Measurements from ENCODE around the gene C5orf46.
"Not testable (repeated sequence)": the region's sequence is repeated elsewhere in the genome, so short reads cannot be mapped to it uniquely, and the experiment has no call there.

Gene C5orf46

DNA sequence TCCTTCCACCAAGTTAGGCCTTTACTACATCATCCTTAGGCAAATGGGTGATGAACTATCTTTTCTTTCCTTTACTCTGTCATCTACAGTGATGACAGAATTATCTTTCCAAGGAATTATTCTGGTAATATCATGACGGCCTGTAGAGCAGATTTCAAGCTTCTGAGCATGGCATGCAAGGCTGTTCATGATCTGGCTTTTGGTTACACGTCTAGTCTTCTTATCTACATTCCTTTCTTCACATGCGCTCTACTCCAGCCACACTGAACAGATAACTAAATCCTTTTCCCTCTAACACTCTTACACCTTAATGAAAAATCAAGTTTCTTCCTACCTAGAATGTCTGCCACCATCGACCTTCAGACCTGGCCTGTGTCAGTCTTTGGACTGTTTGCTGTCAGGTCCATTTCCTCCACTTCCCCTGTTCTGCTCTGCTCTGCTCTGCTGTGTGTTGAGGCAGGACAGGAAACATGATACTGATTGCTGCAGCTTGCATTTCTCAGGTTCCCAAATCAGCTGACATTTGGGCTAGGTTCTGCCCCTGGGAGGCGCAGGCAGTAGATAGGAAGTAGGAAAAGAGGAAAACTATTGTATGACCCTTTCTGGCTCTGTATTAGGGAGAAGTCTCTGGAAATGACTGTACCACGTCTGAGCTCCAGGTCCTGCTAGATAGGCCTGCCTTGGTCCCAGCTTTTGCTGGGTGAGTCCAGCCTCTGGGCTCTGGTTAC is 23.6 kb downstream of the C5orf46 start:
- DNase-seq (ENCODE audit: low spot score in 2 of 2): no peak

DNA sequence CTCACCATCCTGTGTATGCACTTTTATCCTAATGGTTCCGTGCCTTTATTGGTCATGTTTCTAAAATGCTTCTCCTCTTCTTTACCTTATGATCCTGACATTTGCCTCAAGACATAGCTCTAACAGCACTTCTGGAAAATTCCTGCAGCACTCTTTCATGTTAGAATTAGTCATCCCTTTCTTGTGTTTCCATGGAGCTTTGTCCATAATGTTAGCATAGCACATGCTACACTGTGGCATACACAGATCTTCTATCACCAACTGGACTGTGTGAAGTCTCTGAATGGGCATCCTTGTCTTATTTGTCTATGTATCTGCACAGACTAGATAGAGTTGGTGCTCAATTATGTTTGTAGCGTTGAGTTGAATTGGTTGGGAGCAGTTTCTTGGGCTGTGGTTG is 25.9 kb downstream of the C5orf46 start:
- Mint-ChIP-seq H3K9me3 (no peaks in the 10 kb centered on the region), H3K36me3 (ENCODE audit: insufficient read depth) (no peaks in the 10 kb centered on the region)

More for the DNA sequence above, 23.6 kb downstream of the C5orf46 start:
- no peaks in the 10 kb centered on the region for H3K4me1 Mint-ChIP-seq
- no peaks in the 10 kb centered on the region for H3K36me3 Mint-ChIP-seq (ENCODE audit: insufficient read depth)
- H3K27me3 Mint-ChIP-seq: peaks cover 45% of the 10 kb centered on the region
- H3K4me3 Mint-ChIP-seq: no peak overlapping the region
- no peak for ATAC-seq (replicated peaks; ENCODE audit: extremely low read depth, poor library complexity, severe bottlenecking)
- no peaks in the 10 kb centered on the region for H3K9me3 Mint-ChIP-seq
- H3K27ac Mint-ChIP-seq (ENCODE audit: low read depth): no peak overlapping the region

GRCh38 chr5:147879784-147880183 is 26.6 kb downstream of the C5orf46 start:
- ATAC-seq (replicated peaks; ENCODE audit: extremely low read depth, poor library complexity, severe bottlenecking): no peak
- DNase-seq (ENCODE audit: low spot score in 2 of 2): no peak
- no peak overlapping the region for H3K4me3 Mint-ChIP-seq
- no peaks in the 10 kb centered on the region for H3K4me1 Mint-ChIP-seq
- H3K36me3 Mint-ChIP-seq (ENCODE audit: insufficient read depth): no peaks in the 10 kb centered on the region
- H3K9me3 Mint-ChIP-seq: no peaks in the 10 kb centered on the region
- peaks cover 33% of the 10 kb centered on the region for H3K27me3 Mint-ChIP-seq
- no peak overlapping the region for H3K27ac Mint-ChIP-seq (ENCODE audit: low read depth)

More for the DNA sequence above, 25.9 kb downstream of the C5orf46 start:
- H3K27me3 Mint-ChIP-seq: peaks cover 40% of the 10 kb centered on the region
- ATAC-seq (replicated peaks; ENCODE audit: extremely low read depth, poor library complexity, severe bottlenecking): no peak
- no peak overlapping the region for H3K4me3 Mint-ChIP-seq
- H3K27ac Mint-ChIP-seq (ENCODE audit: low read depth): no peak overlapping the region
- no peak for DNase-seq (ENCODE audit: low spot score in 2 of 2)
- H3K4me1 Mint-ChIP-seq: no peaks in the 10 kb centered on the region

- no peak for DNase-seq (ENCODE audit: low spot score in 2 of 2)
- H3K36me3 Mint-ChIP-seq (ENCODE audit: insufficient read depth): no peaks in the 10 kb centered on the region
- peaks cover 35% of the 10 kb centered on the region for H3K27me3 Mint-ChIP-seq
- H3K27ac Mint-ChIP-seq (ENCODE audit: low read depth): no peak within 1 kb of the TSS
- H3K4me3 Mint-ChIP-seq: no peak within 1 kb of the TSS
- H3K4me1 Mint-ChIP-seq: no peaks in the 10 kb centered on the region
- no peak for ATAC-seq (replicated peaks; ENCODE audit: extremely low read depth, poor library complexity, severe bottlenecking)
- no peaks in the 10 kb centered on the region for H3K9me3 Mint-ChIP-seq
Observed at GRCh38 chr5:147878066-147878759, 28.1 kb downstream of the C5orf46 start, which contains the start of gene SCGB3A2. Gene SCGB3A2 (plus strand): TSS chr5:147878711. CDS start chr5:147878804, 93 bp downstream.

GRCh38 chr5:147876626-147877025 is 29.7 kb downstream of the C5orf46 start:
- no peaks in the 10 kb centered on the region for H3K4me1 Mint-ChIP-seq
- no peak for ATAC-seq (replicated peaks; ENCODE audit: extremely low read depth, poor library complexity, severe bottlenecking)

DNA sequence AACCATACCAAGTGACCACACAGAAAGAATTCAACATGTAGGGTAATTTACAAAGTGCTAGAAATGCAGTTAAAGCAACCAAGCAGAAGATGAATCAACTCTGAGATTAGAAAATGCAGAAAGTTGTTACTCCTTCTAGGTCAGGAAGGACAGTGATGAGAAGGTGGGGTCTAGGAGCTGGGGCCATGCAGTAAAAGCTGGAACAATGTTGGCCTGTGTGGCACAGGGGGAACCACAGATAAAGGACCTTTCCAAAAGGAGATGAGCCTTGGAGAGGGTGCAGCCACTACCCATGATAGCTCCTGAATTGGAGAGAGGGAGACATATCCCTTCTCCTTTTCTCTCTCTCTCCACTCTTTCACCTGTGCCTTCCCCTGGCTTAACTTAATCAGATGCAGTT is 30.2 kb downstream of the C5orf46 start:
- H3K27ac Mint-ChIP-seq (ENCODE audit: low read depth): no peak overlapping the region
- H3K36me3 Mint-ChIP-seq (ENCODE audit: insufficient read depth): no peaks in the 10 kb centered on the region

More at GRCh38 chr5:147876626-147877025, 29.7 kb downstream of the C5orf46 start:
- Mint-ChIP-seq H3K27me3 (peaks cover 44% of the 10 kb centered on the region), H3K27ac (ENCODE audit: low read depth) (no peak overlapping the region), H3K36me3 (ENCODE audit: insufficient read depth) (no peaks in the 10 kb centered on the region), H3K9me3 (no peaks in the 10 kb centered on the region), H3K4me3 (no peak overlapping the region)
- DNase-seq (ENCODE audit: low spot score in 2 of 2): no peak

DNA sequence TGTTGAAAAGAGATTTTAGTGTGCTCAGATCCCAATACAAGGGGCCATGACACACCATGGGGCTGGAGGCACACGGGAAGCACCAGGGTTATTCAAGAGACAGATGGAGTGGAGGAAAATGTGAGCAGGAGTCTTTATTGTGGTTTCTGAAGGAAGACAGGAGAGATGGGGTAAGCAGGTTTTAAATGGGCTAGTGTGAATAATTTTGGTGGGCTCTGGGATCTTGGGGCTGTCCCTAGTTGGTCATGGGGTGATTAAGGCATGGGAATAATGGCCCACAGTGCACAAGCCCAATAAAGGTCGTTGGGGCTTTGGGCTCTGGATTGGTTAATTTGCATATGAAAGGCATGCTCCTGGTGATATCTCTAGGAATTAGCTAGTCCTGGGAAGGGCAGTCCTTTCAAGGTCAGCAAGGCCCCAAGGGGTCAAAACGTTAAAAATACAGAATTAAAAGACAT is 31.4 kb downstream of the C5orf46 start:
- Mint-ChIP-seq H3K4me3 (no peak overlapping the region), H3K4me1 (no peaks in the 10 kb centered on the region), H3K27me3 (peaks cover 29% of the 10 kb centered on the region), H3K27ac (ENCODE audit: low read depth) (no peak overlapping the region), H3K36me3 (ENCODE audit: insufficient read depth) (no peaks in the 10 kb centered on the region), H3K9me3 (no peaks in the 10 kb centered on the region)
- ATAC-seq (replicated peaks; ENCODE audit: extremely low read depth, poor library complexity, severe bottlenecking) (no peak), DNase-seq (ENCODE audit: low spot score in 2 of 2) (no peak)

More for the DNA sequence above, 30.2 kb downstream of the C5orf46 start:
- H3K9me3 Mint-ChIP-seq: no peaks in the 10 kb centered on the region
- no peaks in the 10 kb centered on the region for H3K4me1 Mint-ChIP-seq
- ATAC-seq (replicated peaks; ENCODE audit: extremely low read depth, poor library complexity, severe bottlenecking) (no peak), DNase-seq (ENCODE audit: low spot score in 2 of 2) (no peak)
- no peak overlapping the region for H3K4me3 Mint-ChIP-seq
- H3K27me3 Mint-ChIP-seq: peaks cover 41% of the 10 kb centered on the region

- H3K4me1 Mint-ChIP-seq; H3K36me3 Mint-ChIP-seq (ENCODE audit: insufficient read depth); H3K27ac Mint-ChIP-seq (ENCODE audit: low read depth); H3K9me3 Mint-ChIP-seq; DNase-seq (ENCODE audit: low spot score in 2 of 2); ATAC-seq (replicated peaks; ENCODE audit: extremely low read depth, poor library complexity, severe bottlenecking); H3K4me3 Mint-ChIP-seq: not testable (repeated sequence)
- peaks cover 22% of the 10 kb centered on the region for H3K27me3 Mint-ChIP-seq
Observed at GRCh38 chr5:147874118-147874875, 32.0 kb downstream of the C5orf46 start.

DNA sequence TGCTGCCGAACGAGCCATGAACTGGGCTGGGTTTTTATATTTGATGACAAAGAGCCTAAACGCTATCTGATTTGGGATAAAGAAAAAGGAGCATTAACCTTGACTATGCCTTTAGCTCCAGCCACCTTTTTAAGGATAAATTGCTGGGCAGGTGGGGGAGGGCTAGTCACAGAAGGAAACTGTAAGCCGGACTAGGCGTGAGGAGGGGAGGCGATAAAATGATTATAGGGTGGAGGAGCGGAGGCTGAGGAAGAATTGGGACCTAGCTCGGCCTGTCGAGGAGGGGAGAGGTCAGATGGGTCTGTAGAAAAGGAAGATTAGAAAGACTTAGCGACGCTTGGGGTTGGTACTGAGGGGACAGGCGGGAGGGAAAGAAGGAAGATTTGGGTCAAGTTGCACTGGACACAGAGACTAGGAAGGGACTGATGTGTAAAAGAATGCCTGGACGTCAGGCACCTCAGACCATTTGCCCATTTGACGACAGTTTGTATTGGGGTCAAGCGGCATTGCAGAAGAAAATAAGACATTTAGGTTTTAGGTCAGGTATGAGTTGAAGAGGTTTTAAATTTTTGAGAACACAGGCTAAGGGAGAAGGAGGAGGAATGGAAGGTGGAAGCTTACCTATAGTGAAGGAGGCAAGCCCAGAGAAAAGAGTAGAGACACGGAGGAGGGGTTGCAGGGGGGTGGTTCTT is 33.4 kb downstream of the C5orf46 start:
- not testable (repeated sequence) for H3K4me1 Mint-ChIP-seq; H3K4me3 Mint-ChIP-seq; H3K9me3 Mint-ChIP-seq; DNase-seq (ENCODE audit: low spot score in 2 of 2); H3K36me3 Mint-ChIP-seq (ENCODE audit: insufficient read depth); H3K27ac Mint-ChIP-seq (ENCODE audit: low read depth); ATAC-seq (replicated peaks; ENCODE audit: extremely low read depth, poor library complexity, severe bottlenecking)
- peaks cover 18% of the 10 kb centered on the region for H3K27me3 Mint-ChIP-seq

DNA sequence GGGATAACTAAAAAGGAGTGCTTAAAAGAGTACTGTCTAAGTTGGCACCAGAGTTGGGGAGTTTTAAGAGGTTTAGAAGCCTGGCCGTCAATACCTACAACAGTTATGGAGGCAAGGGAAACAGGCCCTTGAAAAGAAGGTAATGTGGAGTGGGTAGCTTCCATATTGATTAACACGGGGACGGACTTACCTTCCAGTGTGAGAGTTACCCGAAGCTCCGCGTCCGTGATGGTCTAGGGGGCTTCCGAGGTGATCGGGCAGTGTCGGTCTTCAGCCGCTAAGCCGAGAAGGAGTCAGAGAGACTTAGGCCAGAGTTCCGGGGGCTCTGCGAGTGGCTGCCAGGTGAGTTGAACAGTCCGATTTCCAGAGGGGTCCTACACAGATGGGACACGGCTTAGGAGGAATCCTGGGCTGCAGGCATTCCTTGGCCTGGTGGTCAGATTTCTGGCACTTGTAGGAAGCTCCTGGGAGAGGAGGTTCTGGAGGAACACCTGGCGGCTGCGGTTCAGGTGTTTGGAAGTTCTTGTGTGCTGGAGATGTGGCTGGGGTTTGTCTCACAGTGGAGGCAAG is 34.3 kb downstream of the C5orf46 start:
- H3K9me3 Mint-ChIP-seq; H3K27ac Mint-ChIP-seq (ENCODE audit: low read depth); ATAC-seq (replicated peaks; ENCODE audit: extremely low read depth, poor library complexity, severe bottlenecking); H3K4me3 Mint-ChIP-seq; DNase-seq (ENCODE audit: low spot score in 2 of 2); H3K4me1 Mint-ChIP-seq; H3K36me3 Mint-ChIP-seq (ENCODE audit: insufficient read depth): not testable (repeated sequence)
- H3K27me3 Mint-ChIP-seq: peaks cover 23% of the 10 kb centered on the region

DNA sequence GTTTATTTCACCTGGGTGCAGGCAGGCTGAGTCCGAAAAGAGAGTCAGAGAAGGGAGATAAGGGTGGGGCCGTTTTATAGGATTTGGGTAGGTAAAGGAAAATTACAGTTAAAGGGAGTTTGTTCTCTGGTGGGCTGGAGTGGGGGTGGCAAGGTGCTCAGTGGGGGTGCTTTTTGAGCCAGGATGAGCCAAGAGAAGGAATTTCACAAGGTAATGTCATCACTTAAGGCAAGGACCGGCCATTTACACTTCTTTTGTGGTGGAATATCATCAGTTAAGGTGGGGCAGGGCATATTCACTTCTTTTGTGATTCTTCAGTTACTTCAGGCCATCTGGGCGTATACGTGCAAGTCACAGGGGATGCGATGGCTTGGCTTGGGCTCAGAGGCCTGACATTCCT is 36.4 kb downstream of the C5orf46 start:
- H3K27ac Mint-ChIP-seq (ENCODE audit: low read depth); ATAC-seq (replicated peaks; ENCODE audit: extremely low read depth, poor library complexity, severe bottlenecking); H3K9me3 Mint-ChIP-seq; H3K36me3 Mint-ChIP-seq (ENCODE audit: insufficient read depth); H3K4me3 Mint-ChIP-seq; H3K4me1 Mint-ChIP-seq; DNase-seq (ENCODE audit: low spot score in 2 of 2): not testable (repeated sequence)
- peaks cover 45% of the 10 kb centered on the region for H3K27me3 Mint-ChIP-seq

DNA sequence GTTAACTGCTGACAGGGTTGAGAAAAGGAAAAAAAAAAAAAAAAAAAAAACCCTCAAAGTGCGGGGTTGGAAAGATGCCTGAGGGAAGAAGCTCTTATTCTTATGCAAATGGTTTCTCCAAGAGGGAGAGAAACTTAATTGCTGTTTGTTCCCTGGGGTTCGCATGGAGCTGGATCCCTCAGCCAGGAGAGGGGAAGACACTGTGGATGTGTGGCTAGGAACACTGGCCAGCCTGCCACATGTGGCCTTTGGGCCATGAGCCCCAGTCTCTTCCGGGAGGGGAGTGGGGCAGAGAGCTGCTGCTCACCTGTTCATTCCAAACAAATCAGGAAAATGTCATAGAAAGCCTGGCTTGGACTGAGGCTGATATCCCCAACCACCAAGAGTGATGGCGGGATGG is 37.2 kb downstream of the C5orf46 start:
- Mint-ChIP-seq H3K27me3 (peaks cover 49% of the 10 kb centered on the region), H3K36me3 (ENCODE audit: insufficient read depth) (no peaks in the 10 kb centered on the region), H3K9me3 (no peaks in the 10 kb centered on the region), H3K4me1 (no peaks in the 10 kb centered on the region), H3K4me3 (no peak overlapping the region), H3K27ac (ENCODE audit: low read depth) (no peak overlapping the region)
- ATAC-seq (replicated peaks; ENCODE audit: extremely low read depth, poor library complexity, severe bottlenecking) (no peak), DNase-seq (ENCODE audit: low spot score in 2 of 2) (no peak)

All from central memory CD8-positive, alpha-beta T cell (primary cell).